Fibroblast of villous mesenchyme (primary cell): ENCODE measurements around the gene BRSK1. TPM values are rescaled to one million over a fixed set of nuclear protein-coding genes. Genes with fewer than 3 reads are reported as not detected.

ENCODE experiments used
- DNase-seq: peaks from one replicate; pipeline ENCODE4 v3.0.0-alpha.2; 2010; ENCODE audit warnings: low read depth
- H3K4me3 ChIP-seq: 2 replicates; pipeline ENCODE4 v1.5.1; 2011; ENCODE audit warnings: low read depth, mild to moderate bottlenecking, low read length
- total RNA-seq: library from RNA; depleted of rRNA; stranded (reverse); fragments of >200 nt; gene quantifications from 2 replicates; pipeline ENCODE4 v1.2.3, GENCODE V29; 2012
- TF ChIP-seq, protein P1 (sequence below): IDR thresholded peaks from 2 replicates; pipeline ENCODE4 v1.5.1; 2012; ENCODE audit warnings: low read depth, mild to moderate bottlenecking, low read length; ENCODE audit not compliant: insufficient read depth

The BRSK1 gene
- total RNA-seq, 1 donor: 5.6 TPM

- peak overlapping the region; percentile 59 for H3K4me3 ChIP-seq
These were observed 70.3 kb downstream of the BRSK1 start for GRCh38 chr19:55353803-55354697.

DNA sequence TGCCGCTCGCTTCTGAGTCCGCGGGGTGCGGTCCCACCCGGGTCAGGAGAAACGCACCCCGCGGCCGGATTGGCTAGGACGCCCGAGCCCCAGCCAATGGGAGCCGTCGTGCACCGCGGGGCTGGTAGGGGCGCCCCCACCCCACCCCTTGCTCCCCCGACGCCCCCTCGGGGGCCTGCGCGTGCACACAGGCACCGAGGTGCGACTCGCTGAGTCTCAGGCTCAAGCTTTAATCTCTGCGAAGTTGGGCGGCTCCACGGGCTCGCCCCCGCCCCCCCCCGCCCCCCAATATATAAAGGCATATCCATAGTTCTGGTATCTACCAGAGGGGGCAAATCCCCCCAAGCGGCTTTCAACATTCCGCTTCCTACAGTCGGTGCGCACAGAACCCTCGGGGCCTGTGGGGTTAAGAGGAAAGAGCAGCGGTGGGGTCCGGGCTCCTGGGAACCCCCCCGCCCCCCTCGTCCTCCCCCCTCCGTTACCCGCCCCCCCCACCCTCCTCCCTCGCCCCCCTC is 71.0 kb downstream of the BRSK1 start, which contains the start of gene COX6B2:
Gene COX6B2, minus strand, starts transcription at position 22 of the 515 bp plus-strand sequence. CDS start 198 bp downstream, outside the sequence.
- peak within 1 kb of the TSS; percentile 59 for H3K4me3 ChIP-seq
- TF ChIP-seq, protein P1, sequence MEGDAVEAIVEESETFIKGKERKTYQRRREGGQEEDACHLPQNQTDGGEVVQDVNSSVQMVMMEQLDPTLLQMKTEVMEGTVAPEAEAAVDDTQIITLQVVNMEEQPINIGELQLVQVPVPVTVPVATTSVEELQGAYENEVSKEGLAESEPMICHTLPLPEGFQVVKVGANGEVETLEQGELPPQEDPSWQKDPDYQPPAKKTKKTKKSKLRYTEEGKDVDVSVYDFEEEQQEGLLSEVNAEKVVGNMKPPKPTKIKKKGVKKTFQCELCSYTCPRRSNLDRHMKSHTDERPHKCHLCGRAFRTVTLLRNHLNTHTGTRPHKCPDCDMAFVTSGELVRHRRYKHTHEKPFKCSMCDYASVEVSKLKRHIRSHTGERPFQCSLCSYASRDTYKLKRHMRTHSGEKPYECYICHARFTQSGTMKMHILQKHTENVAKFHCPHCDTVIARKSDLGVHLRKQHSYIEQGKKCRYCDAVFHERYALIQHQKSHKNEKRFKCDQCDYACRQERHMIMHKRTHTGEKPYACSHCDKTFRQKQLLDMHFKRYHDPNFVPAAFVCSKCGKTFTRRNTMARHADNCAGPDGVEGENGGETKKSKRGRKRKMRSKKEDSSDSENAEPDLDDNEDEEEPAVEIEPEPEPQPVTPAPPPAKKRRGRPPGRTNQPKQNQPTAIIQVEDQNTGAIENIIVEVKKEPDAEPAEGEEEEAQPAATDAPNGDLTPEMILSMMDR: no peak
- no peak for DNase-seq

More at GRCh38 chr19:55353803-55354697, 70.3 kb downstream of the BRSK1 start:
- DNase-seq: peak; percentile 47
- TF ChIP-seq, protein P1: no peak

DNA sequence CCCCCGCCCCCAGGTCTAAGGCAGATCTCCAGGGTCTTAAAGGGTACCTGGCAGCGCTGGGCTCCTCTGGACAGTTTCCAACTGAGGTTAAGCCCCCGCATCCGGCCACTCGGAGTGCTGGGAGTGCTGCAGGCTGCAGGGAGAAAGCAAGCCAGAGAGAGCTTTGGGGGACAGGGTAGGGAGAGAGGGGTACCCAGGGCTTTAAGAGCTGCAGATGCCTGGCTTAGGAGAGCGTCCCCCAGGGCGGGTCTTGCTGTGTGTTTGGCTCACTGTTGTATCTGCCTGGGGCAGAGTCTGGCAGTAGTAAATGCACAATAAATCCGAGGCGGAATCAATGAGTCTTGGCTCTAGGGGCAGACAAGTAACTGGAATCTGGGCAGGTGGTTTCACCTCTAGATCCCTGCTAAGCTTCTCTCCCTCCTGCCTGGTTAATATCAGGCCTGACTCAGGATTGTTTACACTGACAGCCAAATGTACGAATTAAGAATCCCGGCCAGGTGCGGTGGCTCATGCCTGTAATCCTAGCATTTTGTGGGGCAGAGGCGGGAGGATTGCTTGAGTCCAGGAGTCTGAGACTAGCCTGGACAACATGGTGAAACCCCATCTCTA is 71.5 kb downstream of the BRSK1 start:
- no peak overlapping the region for H3K4me3 ChIP-seq
- TF ChIP-seq, protein P1: no peak
- peak; percentile 24 for DNase-seq

DNA sequence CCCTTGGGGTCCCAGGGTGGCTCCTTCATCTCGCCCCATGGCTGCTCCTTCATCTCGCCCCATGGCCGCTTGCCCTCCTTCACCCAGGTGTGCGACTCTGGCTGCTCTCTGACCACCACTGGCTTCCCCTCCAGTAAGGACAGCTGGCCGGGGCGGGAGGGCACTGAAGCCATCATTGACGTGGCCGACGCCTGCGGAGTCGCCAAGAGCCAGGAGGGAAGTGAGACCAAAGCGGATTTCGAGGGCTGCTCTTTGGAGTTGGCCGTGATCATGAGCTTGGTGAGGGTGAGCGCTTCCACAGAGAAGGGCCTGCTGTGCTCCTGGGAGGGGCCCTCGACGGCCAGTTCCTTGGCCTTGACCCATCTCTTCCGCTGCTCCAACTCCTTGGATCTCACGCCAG is 74.7 kb downstream of the BRSK1 start:
- DNase-seq: no peak
- TF ChIP-seq, protein P1: no peak
- no peak overlapping the region for H3K4me3 ChIP-seq

GRCh38 chr19:55358943-55359908 is 75.4 kb downstream of the BRSK1 start:
- no peak overlapping the region for H3K4me3 ChIP-seq
- TF ChIP-seq, protein P1: no peak
- no peak for DNase-seq

DNA sequence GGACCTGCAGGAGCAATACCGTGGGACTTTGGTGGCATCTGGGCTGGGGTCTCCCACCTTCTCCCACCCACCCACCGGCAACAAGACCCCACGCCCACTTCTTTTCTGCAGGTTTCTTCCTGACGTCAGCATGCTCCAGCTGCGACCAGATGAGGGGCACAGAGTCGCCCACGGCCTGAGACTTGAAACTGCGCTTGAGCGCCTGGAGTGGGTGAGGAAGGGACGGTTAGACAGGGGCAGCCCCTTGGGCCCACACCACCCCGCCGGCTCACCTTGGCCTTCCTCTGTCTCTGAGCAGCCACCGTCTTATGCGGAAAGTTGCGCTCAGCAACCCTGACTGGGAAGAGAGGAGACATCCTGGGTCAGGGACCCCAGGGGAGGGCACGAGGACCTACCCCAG is 77.1 kb downstream of the BRSK1 start:
- DNase-seq: no peak
- no peak overlapping the region for H3K4me3 ChIP-seq
- TF ChIP-seq, protein P1: no peak
